Left ventricle myocardium inferior (tissue), 1 donor: Measurements from ENCODE around the gene SOX4. TPM values are rescaled to one million over a fixed set of nuclear protein-coding genes. Genes with fewer than 3 reads are reported as not detected.

ENCODE experiments used
- DNase-seq: peaks from one replicate; pipeline ENCODE4 v3.0.0-alpha.2; 2020
- H3K27ac ChIP-seq: fragments of 200-600 bp; replicated peaks from 2 replicates; pipeline ENCODE4 v1.8.0; 2021
- H3K27me3 ChIP-seq: fragments of 200-600 bp; 2 replicates; pipeline ENCODE4 v1.8.0; 2021; ENCODE audit warnings: low read depth
- H3K36me3 ChIP-seq: fragments of 200-600 bp; 2 replicates; pipeline ENCODE4 v1.8.0; 2021
- H3K4me1 ChIP-seq: fragments of 200-600 bp; 2 replicates; pipeline ENCODE4 v1.8.0; 2021
- H3K4me3 ChIP-seq: fragments of 200-600 bp; 2 replicates; pipeline ENCODE4 v1.8.0; 2021; ENCODE audit warnings: mild to moderate bottlenecking, moderate library complexity
- H3K9me3 ChIP-seq: fragments of 200-600 bp; replicated peaks from 2 replicates; pipeline ENCODE4 v1.8.0; 2021
- CTCF ChIP-seq: fragments of 200-600 bp; IDR thresholded peaks from 2 replicates; pipeline ENCODE4 v1.8.0; 2021; ENCODE audit warnings: antibody characterized with exemption, mild to moderate bottlenecking, borderline replicate concordance
- intact Hi-C: fragments of 100-400 bp; cut with micrococcal nuclease; formaldehyde crosslinking; loops from one replicate; pipeline ENCODE4 v1.11.0; 2022
- total RNA-seq: library from RNA; stranded (reverse); fragmentation: NEBNext Ultra II Directional; extraction: Animal tissue kit (Norgen Biotek cat#: 25700); gene quantifications from one replicate; pipeline ENCODE4 v1.2.1, GENCODE V29; 2021
- donor health status: DM: no; HTN: yes; CAD: no; lungs with severe emphysema.

The SOX4 gene
- total RNA-seq, 1 donor from 2014 or later, result 3.8 TPM

- Histone ChIP-seq H3K4me1 (peaks cover 46% of the 10 kb centered on the region), H3K4me3 (peak overlapping the region; percentile 75), H3K9me3 (no peaks in the 10 kb centered on the region), H3K36me3 (no peaks in the 10 kb centered on the region), H3K27ac (peak overlapping the region; percentile 84), H3K27me3 (no peaks in the 10 kb centered on the region)
- intact Hi-C loops, result loop anchor here (5.0 to 10.0 kb wide), 2 partner anchors 555 to 1027 kb away; no protein-coding TSS in a partner anchor
- peak; percentile 96 for TF ChIP-seq CTCF
- peak; percentile 88 for DNase-seq
These were observed 3.9 kb upstream of the SOX4 start for GRCh38 chr6:21589352-21590345.

- intact Hi-C loops, result loop anchor here (5.0 to 10.0 kb wide), 2 partner anchors 554 to 1028 kb away; no protein-coding TSS in a partner anchor
These were observed 3.2 kb upstream of the SOX4 start for GRCh38 chr6:21590346-21590745.

GRCh38 chr6:21591446-21591845 lies 2.1 kb upstream of the SOX4 start:
- H3K27me3 ChIP-seq, result no peaks in the 10 kb centered on the region
- H3K9me3 ChIP-seq, result no peaks in the 10 kb centered on the region
- no peaks in the 10 kb centered on the region for H3K36me3 ChIP-seq
- H3K27ac ChIP-seq, result no peak overlapping the region
- peaks cover 58% of the 10 kb centered on the region for H3K4me1 ChIP-seq
- no peak for TF ChIP-seq CTCF
- no peak for DNase-seq
- H3K4me3 ChIP-seq, result no peak overlapping the region
- intact Hi-C loops, result loop anchor here (5.0 to 10.0 kb wide), 2 partner anchors 553 to 1029 kb away; no protein-coding TSS in a partner anchor

More at GRCh38 chr6:21590346-21590745, 3.2 kb upstream of the SOX4 start:
- no peaks in the 10 kb centered on the region for H3K36me3 ChIP-seq
- no peak overlapping the region for H3K27ac ChIP-seq
- H3K27me3 ChIP-seq, result no peaks in the 10 kb centered on the region
- no peak for DNase-seq
- H3K4me3 ChIP-seq, result no peak overlapping the region
- peaks cover 49% of the 10 kb centered on the region for H3K4me1 ChIP-seq
- no peaks in the 10 kb centered on the region for H3K9me3 ChIP-seq
- no peak for TF ChIP-seq CTCF

GRCh38 chr6:21592953-21593352 lies 598 bp upstream of the SOX4 start:
- Histone ChIP-seq H3K27ac (peak overlapping the region; percentile 93), H3K36me3 (no peaks in the 10 kb centered on the region), H3K4me1 (peaks cover 51% of the 10 kb centered on the region), H3K9me3 (no peaks in the 10 kb centered on the region), H3K27me3 (no peaks in the 10 kb centered on the region), H3K4me3 (peak overlapping the region; percentile 85)
- no peak for DNase-seq
- intact Hi-C loops, result loop anchor here (5.0 to 10.0 kb wide), 2 partner anchors 552 to 1031 kb away; no protein-coding TSS in a partner anchor
- TF ChIP-seq CTCF, result no peak

- TF ChIP-seq CTCF, result no peak
- peak overlapping the region; percentile 85 for H3K4me3 ChIP-seq
- no peaks in the 10 kb centered on the region for H3K9me3 ChIP-seq
- H3K27me3 ChIP-seq, result no peaks in the 10 kb centered on the region
- peak overlapping the region; percentile 93 for H3K27ac ChIP-seq
- H3K36me3 ChIP-seq, result no peaks in the 10 kb centered on the region
- no peak for DNase-seq
- peaks cover 54% of the 10 kb centered on the region for H3K4me1 ChIP-seq
- intact Hi-C loops, result loop anchor here (5.0 to 10.0 kb wide), 2 partner anchors 551 to 1032 kb away; no protein-coding TSS in a partner anchor
These were observed 420 bp downstream of the SOX4 start for GRCh38 chr6:21593927-21594415.
